GM12878 (cell line): ENCODE data around the gene GRIA4. TPM values are rescaled to one million over a fixed set of nuclear protein-coding genes. Genes with fewer than 3 reads are reported as not detected.

Experiments
- ATAC-seq: fragments of 200-7000 bp; cut with Tn5 transposase; 3 replicates; pipeline ENCODE4 v1.9.1; 2020; ENCODE audit warnings: mild to moderate bottlenecking, moderate library complexity
- BruUV-seq: library from RNA; stranded (reverse); fragments of 400-500 nt; replicated peaks from 2 replicates; lab custom pipeline; 2021; lab: Mats Ljungman, UMichigan
- CTCF ChIA-PET: fragments of 300-600 bp; sonication (Branson Sonifier 250); formaldehyde crosslinking; extraction: SDS; loops from one replicate; lab custom pipeline; 2021; ENCODE audit warnings: inconsistent platforms; lab: Yijun Ruan, JAX
- POLR2A ChIA-PET: fragments of 350-600 bp; formaldehyde crosslinking; extraction: SDS; loops from one replicate; lab custom pipeline; 2021; ENCODE audit warnings: inconsistent platforms; lab: Charles Lee
- RAD21 ChIA-PET: fragments of 300-600 bp; sonication (Branson Sonifier 250); formaldehyde crosslinking; loops from one replicate; lab custom pipeline; 2023; ENCODE audit warnings: antibody characterized with exemption; ENCODE audit not compliant: unreplicated experiment; lab: Charles Lee
- SMC1A ChIA-PET: fragments of 300-600 bp; sonication (Branson Sonifier 250); formaldehyde crosslinking; loops from one replicate; lab custom pipeline; 2023; ENCODE audit not compliant: unreplicated experiment, uncharacterized antibody; lab: Charles Lee
- DNase-seq: peaks from one replicate; pipeline ENCODE4 v3.0.0-alpha.2; 2011; ENCODE audit warnings: low read depth, low spot score
- FAIRE-seq: peaks from 3 replicates; lab custom pipeline; 2011; peaks lifted over from hg19 to GRCh38; lab: Jason Lieb, UNC
- H2AFZ ChIP-seq: 2 replicates; pipeline ENCODE4 v1.6.0; 2011; ENCODE audit warnings: low read depth, low read length, control low read depth; ENCODE audit not compliant: control insufficient read depth
- H3K27ac ChIP-seq: 2 replicates; pipeline ENCODE4 v1.5.1; 2011; ENCODE audit warnings: control low read depth; ENCODE audit not compliant: control insufficient read depth, insufficient read depth
- H3K27me3 ChIP-seq, 2 experiments: replicated peaks in 1 of 2; 2 replicates each; pipeline versions ENCODE4 v1.6.0 to v1.6.1; 2011; ENCODE audit warnings: low read length in 1 of 2; ENCODE audit not compliant: control insufficient read depth in 2 of 2, insufficient read depth in 2 of 2
- H3K36me3 ChIP-seq, 2 experiments: 2 replicates each; pipeline ENCODE4 v1.5.1; 2011; ENCODE audit warnings: low read length in 1 of 2; ENCODE audit not compliant: control insufficient read depth in 2 of 2, insufficient read depth in 2 of 2
- H3K4me1 ChIP-seq: 2 replicates; pipeline ENCODE4 v1.6.1; 2011; ENCODE audit warnings: mild to moderate bottlenecking, low read length, moderate library complexity, mixed read lengths; ENCODE audit not compliant: control insufficient read depth, insufficient read depth
- H3K4me2 ChIP-seq: 2 replicates; pipeline ENCODE4 v1.6.0; 2011; ENCODE audit warnings: control low read depth; ENCODE audit not compliant: control insufficient read depth, insufficient read depth
- H3K4me3 ChIP-seq: fragments of 200-600 bp; sonication (generic); 2 replicates; pipeline ENCODE4 v1.5.1; 2016
- H3K79me2 ChIP-seq: 2 replicates; pipeline ENCODE4 v1.6.0; 2011; ENCODE audit warnings: low read length; ENCODE audit not compliant: control insufficient read depth, insufficient read depth
- H3K9ac ChIP-seq: 2 replicates; pipeline ENCODE4 v1.8.0; 2011; ENCODE audit warnings: low read length, control low read depth, mixed read lengths; ENCODE audit not compliant: control insufficient read depth, insufficient read depth
- H3K9me3 ChIP-seq: replicated peaks from 3 replicates; pipeline ENCODE4 v1.5.1; 2011; ENCODE audit warnings: mild to moderate bottlenecking, low read length; ENCODE audit not compliant: control insufficient read depth, insufficient read depth
- H4K20me1 ChIP-seq: 2 replicates; pipeline ENCODE4 v1.6.0; 2011; ENCODE audit not compliant: control insufficient read depth, insufficient read depth
- BCLAF1 ChIP-seq: fragments of 450-650 bp; IDR thresholded peaks from 2 replicates; pipeline ENCODE4 v1.6.1; 2017; ENCODE audit warnings: antibody characterized with exemption, mild to moderate bottlenecking, moderate library complexity
- CBFB ChIP-seq: IDR thresholded peaks from 2 replicates; pipeline ENCODE4 v1.6.1; 2016; ENCODE audit warnings: antibody characterized with exemption, low read depth
- E2F8 ChIP-seq: fragments of 450-650 bp; IDR thresholded peaks from 2 replicates; pipeline ENCODE4 v1.6.1; 2018; ENCODE audit warnings: mild to moderate bottlenecking, low read depth, moderate library complexity; ENCODE audit not compliant: partially characterized antibody
- EED ChIP-seq: sonication (generic); IDR thresholded peaks from 2 replicates; pipeline ENCODE4 v1.6.1; 2016; ENCODE audit warnings: antibody characterized with exemption, low read depth
- FOS ChIP-seq: IDR thresholded peaks from 3 replicates; pipeline ENCODE4 v1.6.1; 2011; ENCODE audit warnings: borderline replicate concordance; ENCODE audit not compliant: insufficient read length; ENCODE audit errors: extremely low read depth
- GATAD2B ChIP-seq: fragments of 450-650 bp; conservative IDR thresholded peaks from 2 replicates; pipeline ENCODE4 v1.6.1; 2017; ENCODE audit warnings: low read depth, mild to moderate bottlenecking, moderate library complexity
- JUNB ChIP-seq: IDR thresholded peaks from 2 replicates; pipeline ENCODE4 v1.6.1; 2016; ENCODE audit warnings: antibody characterized with exemption, mild to moderate bottlenecking
- NR2C2 ChIP-seq: IDR thresholded peaks from 2 replicates; pipeline ENCODE4 v1.6.1; 2011; ENCODE audit warnings: borderline replicate concordance, low read depth; ENCODE audit not compliant: control insufficient read depth, insufficient read length
- NR2F1 ChIP-seq: fragments of 450-650 bp; conservative IDR thresholded peaks from 2 replicates; pipeline ENCODE4 v1.6.1; 2017; ENCODE audit warnings: mild to moderate bottlenecking
- PRDM15 ChIP-seq: fragments of 450-650 bp; formaldehyde crosslinking; IDR thresholded peaks from 2 replicates; pipeline ENCODE4 v1.4.0; 2020; ENCODE audit warnings: mild to moderate bottlenecking, moderate library complexity
- RCOR1 ChIP-seq: conservative IDR thresholded peaks from 2 replicates; pipeline ENCODE4 v1.6.1; 2012; ENCODE audit warnings: low read depth, low read length, improper control_type of control experiment
- SMAD1 ChIP-seq: fragments of 450-650 bp; IDR thresholded peaks from 2 replicates; pipeline ENCODE4 v1.6.1; 2018; ENCODE audit warnings: mild to moderate bottlenecking, low read depth; ENCODE audit not compliant: partially characterized antibody
- SREBF2 ChIP-seq: IDR thresholded peaks from 2 replicates; pipeline ENCODE4 v1.6.1; 2012; ENCODE audit warnings: mild to moderate bottlenecking, low read length
- SRF ChIP-seq, 2 experiments: IDR thresholded peaks; 2 replicates each; pipeline ENCODE4 v1.6.1; 2011; ENCODE audit warnings: low read depth in 2 of 2, low read length in 2 of 2, mild to moderate bottlenecking in 1 of 2, moderate library complexity in 1 of 2
- SUPT20H ChIP-seq: IDR thresholded peaks from 2 replicates; pipeline ENCODE4 v1.6.1; 2011; ENCODE audit warnings: low read depth, mild to moderate bottlenecking, low read length, moderate library complexity, borderline replicate concordance; ENCODE audit not compliant: control insufficient read depth
- TAF1 ChIP-seq: IDR thresholded peaks from 2 replicates; pipeline ENCODE4 v1.6.1; 2011; ENCODE audit warnings: mild to moderate bottlenecking, low read depth, low read length, borderline replicate concordance
- WGBS: methylation state at CpG from one replicate; pipeline ENCODE4 v1.1.6; 2016; ENCODE audit warnings: low lambda C conversion rate; ENCODE audit not compliant: insufficient replicate concordance, insufficient coverage; ENCODE audit errors: missing lambda C conversion rate; 5-methylcytosine and 5-hydroxymethylcytosine counted together
- in situ Hi-C: fragments of 300-500 bp; cut with MboI; formaldehyde crosslinking; loops from 9 replicates; pipeline ENCODE4 v1.14.3; 2018; ENCODE audit warnings: mixed read lengths
- intact Hi-C: fragments of 100-400 bp; cut with micrococcal nuclease; formaldehyde crosslinking; loops from one replicate; pipeline ENCODE4 v1.14.2; 2022; ENCODE audit not compliant: unreplicated experiment
- polyA plus RNA-seq, 11 experiments: library from polyadenylated mRNA; depleted of rRNA in 4 of 11; unstranded in 6 of 11; stranded (reverse) in 5 of 11; fragments of >200 nt; fragmentation: Nextera tagmentation in 4 of 11; fragmentation: Illumina TruSeq in 1 of 11; extraction: Ambion mirVana in 4 of 11; extraction: Trizol in 1 of 11; gene quantifications; 1 replicate in 1 of 11; 2 replicates in 10 of 11; pipeline versions ENCODE4 v1.2.1 to v1.2.3, GENCODE V29; 2011 to 2016; ENCODE audit warnings: inconsistent platforms in 2 of 11, missing spikeins in 2 of 11, low read depth in 1 of 11
- total RNA-seq, 4 experiments: library from RNA; depleted of rRNA in 3 of 4; stranded (reverse); fragments of >200 nt in 3 of 4; fragmentation: Illumina TruSeq in 1 of 4; extraction: Trizol in 1 of 4; gene quantifications; 2 replicates each; pipeline versions ENCODE4 v1.2.1 to v1.2.3, GENCODE V29; 2013 to 2021

Gene GRIA4
- total and polyA plus RNA-seq, 10 of the 15 experiments (the other 5 are each of a cell fraction or from before 2014, with no cell fraction given) = 0.04 TPM; not detected in 9

GRCh38 chr11:105852403-105852802, 242.5 kb downstream of the GRIA4 start:
- H3K27me3 ChIP-seq = no peaks in the 10 kb centered on the region
- CTCF ChIA-PET = interaction anchor here (1.3 to 2.8 kb wide), 3 partner anchors 11 to 849 kb away, joined by 3 to 17 read pairs (median 4); no protein-coding TSS in a partner anchor
- H3K27ac ChIP-seq = no peak overlapping the region
- RAD21 ChIA-PET = interaction anchor here (2.3 kb wide), 1 partner anchor 11 kb away, joined by 7 read pairs; no protein-coding TSS in a partner anchor
- POLR2A ChIA-PET = no interaction called here
- in situ Hi-C loops (no loop called here), intact Hi-C loops (no loop called here)
- H4K20me1 ChIP-seq = no peaks in the 10 kb centered on the region
- H3K4me2 ChIP-seq = no peak overlapping the region
- no peak for FAIRE-seq
- SMC1A ChIA-PET = interaction anchor here (1.1 to 3.9 kb wide), 2 partner anchors 10 to 69 kb away, joined by 3 to 17 read pairs; no protein-coding TSS in a partner anchor
- H3K9me3 ChIP-seq = no peaks in the 10 kb centered on the region
- H2AFZ ChIP-seq = no peak overlapping the region
- H3K79me2 ChIP-seq = no peaks in the 10 kb centered on the region
- 54% methylated on average over 3 of the region's 3 CpGs for WGBS
- DNase-seq = no peak
- no peak overlapping the region for H3K4me3 ChIP-seq
- H3K36me3 ChIP-seq = no peaks in the 10 kb centered on the region
- no TSS peak for BruUV-seq
- no peaks in the 10 kb centered on the region for H3K4me1 ChIP-seq
- H3K9ac ChIP-seq = no peak overlapping the region
- ATAC-seq = no peak
- TF ChIP-seq JUNB (no peak), SMAD1 (no peak), E2F8 (no peak), SUPT20H (no peak), BCLAF1 (no peak), GATAD2B (no peak), RCOR1 (no peak), NR2C2 (no peak), SREBF2 (no peak), PRDM15 (CRISPR knock-in tag) (no peak), EED (no peak), TAF1 (no peak), CBFB (no peak), SRF (IDR thresholded peaks at IDR 0.05; ENCODE audit: low read depth in 2 of 2, low read length in 2 of 2) (no peak), NR2F1 (no peak), FOS (no peak)
